KOPT-K1 (cell line): Measurements from ENCODE around the gene TPCN1.

Experiments
- H3K27ac ChIP-seq: fragments of 200-600 bp; sonication (generic); 2 replicates; pipeline ENCODE4 v1.5.1; 2016; ENCODE audit warnings: antibody characterized with exemption, mild to moderate bottlenecking, low read depth, low read length; ENCODE audit not compliant: poor library complexity, severe bottlenecking
- H3K36me3 ChIP-seq: fragments of 200-600 bp; sonication (generic); 2 replicates; pipeline ENCODE4 v1.5.1; 2017; ENCODE audit warnings: antibody characterized with exemption, mild to moderate bottlenecking, low read length, moderate library complexity; ENCODE audit not compliant: insufficient read depth
- H3K9me3 ChIP-seq: fragments of 200-600 bp; sonication (generic); 2 replicates; pipeline ENCODE4 v1.5.1; 2017; ENCODE audit warnings: antibody characterized with exemption, low read length, mild to moderate bottlenecking; ENCODE audit not compliant: insufficient read depth, poor library complexity, severe bottlenecking

Gene TPCN1

GRCh38 chr12:113268621-113269020 lies 47.4 kb downstream of the TPCN1 start:
- no peak overlapping the region for H3K27ac ChIP-seq
- H3K9me3 ChIP-seq = no peaks in the 10 kb centered on the region
- peaks cover 2% of the 10 kb centered on the region; the same call in 1 of the 2 replicates for H3K36me3 ChIP-seq

GRCh38 chr12:113269257-113269943 lies 48.1 kb downstream of the TPCN1 start:
- Histone ChIP-seq H3K9me3 (no peaks in the 10 kb centered on the region), H3K36me3 (peaks cover 4% of the 10 kb centered on the region; the same call in 1 of the 2 replicates), H3K27ac (no peak overlapping the region)

- H3K9me3 ChIP-seq = no peaks in the 10 kb centered on the region
Observed at GRCh38 chr12:113270709-113271009, 49.4 kb downstream of the TPCN1 start.

GRCh38 chr12:113271466-113271852 lies 50.2 kb downstream of the TPCN1 start:
- peaks cover 4% of the 10 kb centered on the region; the same call in 1 of the 2 replicates for H3K36me3 ChIP-seq
- H3K27ac ChIP-seq = no peak overlapping the region
- no peaks in the 10 kb centered on the region for H3K9me3 ChIP-seq

More at GRCh38 chr12:113270709-113271009, 49.4 kb downstream of the TPCN1 start:
- H3K27ac ChIP-seq = no peak overlapping the region
- peaks cover 4% of the 10 kb centered on the region; the same call in 1 of the 2 replicates for H3K36me3 ChIP-seq

GRCh38 chr12:113271853-113272561 lies 50.7 kb downstream of the TPCN1 start:
- H3K27ac ChIP-seq = no peak overlapping the region
- H3K36me3 ChIP-seq = peaks cover 4% of the 10 kb centered on the region; the same call in 1 of the 2 replicates
- no peaks in the 10 kb centered on the region for H3K9me3 ChIP-seq

- H3K27ac ChIP-seq = no peak overlapping the region
- H3K36me3 ChIP-seq = peaks cover 4% of the 10 kb centered on the region; the same call in 1 of the 2 replicates
- no peaks in the 10 kb centered on the region for H3K9me3 ChIP-seq
Observed at GRCh38 chr12:113273053-113273725, 51.9 kb downstream of the TPCN1 start.

GRCh38 chr12:113274848-113275247 lies 53.6 kb downstream of the TPCN1 start:
- no peaks in the 10 kb centered on the region for H3K9me3 ChIP-seq

GRCh38 chr12:113276306-113276705 lies 55.0 kb downstream of the TPCN1 start:
- H3K27ac ChIP-seq = no peak overlapping the region
- H3K36me3 ChIP-seq = peaks cover 4% of the 10 kb centered on the region; the same call in 1 of the 2 replicates
- H3K9me3 ChIP-seq = no peaks in the 10 kb centered on the region

More at GRCh38 chr12:113274848-113275247, 53.6 kb downstream of the TPCN1 start:
- peaks cover 4% of the 10 kb centered on the region; the same call in 1 of the 2 replicates for H3K36me3 ChIP-seq
- no peak overlapping the region for H3K27ac ChIP-seq

GRCh38 chr12:113276946-113277500 lies 55.8 kb downstream of the TPCN1 start:
- Histone ChIP-seq H3K36me3 (peaks cover 4% of the 10 kb centered on the region; the same call in 1 of the 2 replicates), H3K27ac (no peak overlapping the region), H3K9me3 (no peaks in the 10 kb centered on the region)

- no peaks in the 10 kb centered on the region for H3K9me3 ChIP-seq
- H3K27ac ChIP-seq = no peak overlapping the region
- H3K36me3 ChIP-seq = peaks cover 4% of the 10 kb centered on the region; the same call in 1 of the 2 replicates
Observed at GRCh38 chr12:113277511-113277910, 56.2 kb downstream of the TPCN1 start.

- no peaks in the 10 kb centered on the region for H3K9me3 ChIP-seq
- H3K27ac ChIP-seq = no peak overlapping the region
- H3K36me3 ChIP-seq = peaks cover 4% of the 10 kb centered on the region; the same call in 1 of the 2 replicates
Observed at GRCh38 chr12:113278141-113278540, 56.9 kb downstream of the TPCN1 start.

GRCh38 chr12:113278633-113279032 lies 57.4 kb downstream of the TPCN1 start:
- Histone ChIP-seq H3K27ac (no peak overlapping the region), H3K36me3 (peaks cover 3% of the 10 kb centered on the region; the same call in 1 of the 2 replicates), H3K9me3 (no peaks in the 10 kb centered on the region)

- H3K27ac ChIP-seq = no peak overlapping the region
- H3K9me3 ChIP-seq = no peaks in the 10 kb centered on the region
- H3K36me3 ChIP-seq = no peaks in the 10 kb centered on the region
Observed at GRCh38 chr12:113284751-113285150, 63.5 kb downstream of the TPCN1 start.

GRCh38 chr12:113285679-113286610 lies 64.7 kb downstream of the TPCN1 start:
- Histone ChIP-seq H3K27ac (no peak overlapping the region), H3K36me3 (no peaks in the 10 kb centered on the region; the same call in 1 of the 2 replicates), H3K9me3 (no peaks in the 10 kb centered on the region)
